Frontal cortex (tissue), 1 donor: ENCODE results near the gene SYT7. TPM values are rescaled to one million over a fixed set of nuclear protein-coding genes. Genes with fewer than 3 reads are reported as not detected.

Source experiments
- small RNA-seq: library from RNA; depleted of rRNA; stranded (forward); fragments of <200 nt; gene quantifications from one replicate; pipeline ENCODE3, GENCODE V24; 2014
- total RNA-seq: library from RNA; depleted of rRNA; stranded (reverse); fragments of >200 nt; gene quantifications from one replicate; pipeline ENCODE4 v1.2.3, GENCODE V29; 2014

The SYT7 gene
- total RNA-seq, 1 donor from 2014 or later, result 14.7 TPM

Small RNA genes lying within 50 kb of the gene (small RNA-seq; reads per million reads assigned to genes)
- not detected for gene MIR4488

Other genes starting within 250 kb of the SYT7 start
- 223 TPM for gene DDB1, start 248.0 kb downstream of the SYT7 start, total RNA-seq
- 7.7 TPM for gene TKFC, start 247.8 kb downstream of the SYT7 start, total RNA-seq
- 4.9 TPM for gene CYB561A3, start 219.2 kb downstream of the SYT7 start, total RNA-seq
- gene TMEM138, start 218.7 kb downstream of the SYT7 start, total RNA-seq, result 28.5 TPM
- 10.2 TPM for gene TMEM216, start 188.5 kb downstream of the SYT7 start, total RNA-seq
- gene CPSF7, start 151.1 kb downstream of the SYT7 start, total RNA-seq, result 15.5 TPM
- gene SDHAF2, start 151.0 kb downstream of the SYT7 start, total RNA-seq, result 68.5 TPM
- 2.9 TPM for gene LRRC10B, start 72.3 kb downstream of the SYT7 start, total RNA-seq
- 4.9 TPM for gene DAGLA, start 99.3 kb upstream of the SYT7 start, total RNA-seq
- gene MYRF, start 171.6 kb upstream of the SYT7 start, total RNA-seq, result 0.82 TPM
- 62.4 TPM for gene TMEM258, start 211.5 kb upstream of the SYT7 start, total RNA-seq
- gene FEN1, start 211.8 kb upstream of the SYT7 start, total RNA-seq, result 15.9 TPM
- 81.9 TPM for gene FADS1, start 235.9 kb upstream of the SYT7 start, total RNA-seq
- 121 TPM for gene FADS2, start 247.2 kb upstream of the SYT7 start, total RNA-seq